Upper lobe of right lung (tissue), 1 donor: ENCODE data around the gene RASGEF1C. TPM values are rescaled to one million over a fixed set of nuclear protein-coding genes. Genes with fewer than 3 reads are reported as not detected.
A peak's percentile ranks its signal among the peaks of the same experiment; 100 is the strongest.

ENCODE experiments used
- ATAC-seq: fragments of 200-7000 bp; cut with Tn5 transposase; one replicate; pipeline ENCODE4 v1.9.1; 2020; ENCODE audit warnings: mild to moderate bottlenecking, moderate library complexity
- DNase-seq: peaks from one replicate; pipeline ENCODE4 v3.0.0-alpha.2; 2020
- H3K27ac ChIP-seq: fragments of 200-600 bp; one replicate; pipeline ENCODE4 v1.8.0; 2022
- H3K27me3 ChIP-seq: fragments of 200-600 bp; one replicate; pipeline ENCODE4 v1.8.0; 2022; ENCODE audit warnings: mild to moderate bottlenecking
- H3K36me3 ChIP-seq: fragments of 200-600 bp; one replicate; pipeline ENCODE4 v1.8.0; 2022
- H3K4me1 ChIP-seq: fragments of 200-600 bp; one replicate; pipeline ENCODE4 v1.8.0; 2022
- H3K4me3 ChIP-seq: fragments of 200-600 bp; one replicate; pipeline ENCODE4 v1.8.0; 2022; ENCODE audit warnings: mild to moderate bottlenecking
- H3K9me3 ChIP-seq: fragments of 200-600 bp; one replicate; pipeline ENCODE4 v1.8.0; 2022
- CTCF ChIP-seq: fragments of 200-600 bp; IDR thresholded peaks from one replicate; pipeline ENCODE4 v1.8.0; 2022; ENCODE audit warnings: antibody characterized with exemption
- intact Hi-C: fragments of 100-400 bp; cut with DNase I; formaldehyde crosslinking; loops from one replicate; pipeline ENCODE4 v1.11.0; 2022
- total RNA-seq: library from RNA; stranded (reverse); fragmentation: NEBNext Ultra II Directional; extraction: Animal tissue kit (Norgen Biotek cat#: 25700); gene quantifications from one replicate; pipeline ENCODE4 v1.2.1, GENCODE V29; 2021
- donor health status: DM: no; HTN: yes; CAD: no; lungs with severe emphysema.

RASGEF1C gene
- total RNA-seq, 1 donor from 2014 or later: not detected

DNA sequence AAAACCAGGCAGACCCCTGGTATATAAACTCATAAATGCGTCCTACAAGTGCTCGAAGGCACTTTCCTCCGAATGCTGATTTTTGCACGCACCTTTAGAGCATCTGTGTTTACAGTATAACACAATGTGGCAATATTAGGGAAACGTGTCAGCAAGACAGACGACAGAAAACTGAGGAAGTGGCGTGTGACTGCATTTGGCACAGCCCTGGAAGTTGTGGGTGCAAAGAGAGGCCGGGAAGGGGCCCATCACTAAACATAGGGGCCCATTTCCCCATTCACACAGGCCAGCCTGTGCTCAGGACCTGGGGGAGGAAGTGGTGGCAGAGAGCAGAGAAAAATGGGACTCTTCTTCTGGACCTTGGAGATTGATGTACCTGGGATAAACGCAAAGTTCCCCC is 48.2 kb downstream of the RASGEF1C start:
- ATAC-seq (peak; percentile 87), DNase-seq (no peak)
- TF ChIP-seq CTCF: no peak
- H3K27me3 ChIP-seq: peaks cover 6% of the 10 kb centered on the region
- intact Hi-C loops: no loop called here
- no peaks in the 10 kb centered on the region for H3K9me3 ChIP-seq
- H3K36me3 ChIP-seq: no peaks in the 10 kb centered on the region
- H3K4me1 ChIP-seq: no peaks in the 10 kb centered on the region
- H3K27ac ChIP-seq: no peak overlapping the region
- H3K4me3 ChIP-seq: no peak overlapping the region

DNA sequence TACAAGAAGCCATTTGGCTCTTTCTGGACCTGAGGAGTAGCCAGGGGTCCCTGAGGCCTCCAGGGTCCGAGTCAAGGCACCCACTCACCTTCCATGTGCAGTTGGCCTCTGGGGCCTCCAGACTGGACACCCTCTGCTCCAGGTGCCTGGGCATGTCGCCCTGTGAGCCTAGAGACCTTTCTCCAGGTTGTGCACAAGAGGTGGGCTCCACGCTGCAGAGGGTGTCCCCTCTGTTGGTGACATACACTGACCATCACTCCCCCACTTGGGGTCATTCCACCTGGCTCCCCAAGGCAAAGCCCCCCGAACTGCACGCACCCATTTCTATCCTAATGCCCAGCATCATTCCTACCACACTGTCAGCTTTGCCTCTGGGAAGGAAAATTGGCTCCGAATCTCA is 48.8 kb downstream of the RASGEF1C start:
- Histone ChIP-seq H3K9me3 (no peaks in the 10 kb centered on the region), H3K27me3 (peaks cover 6% of the 10 kb centered on the region), H3K4me1 (no peaks in the 10 kb centered on the region), H3K4me3 (no peak overlapping the region), H3K36me3 (no peaks in the 10 kb centered on the region), H3K27ac (no peak overlapping the region)
- ATAC-seq (no peak), DNase-seq (no peak)
- no peak for TF ChIP-seq CTCF
- intact Hi-C loops: no loop called here

DNA sequence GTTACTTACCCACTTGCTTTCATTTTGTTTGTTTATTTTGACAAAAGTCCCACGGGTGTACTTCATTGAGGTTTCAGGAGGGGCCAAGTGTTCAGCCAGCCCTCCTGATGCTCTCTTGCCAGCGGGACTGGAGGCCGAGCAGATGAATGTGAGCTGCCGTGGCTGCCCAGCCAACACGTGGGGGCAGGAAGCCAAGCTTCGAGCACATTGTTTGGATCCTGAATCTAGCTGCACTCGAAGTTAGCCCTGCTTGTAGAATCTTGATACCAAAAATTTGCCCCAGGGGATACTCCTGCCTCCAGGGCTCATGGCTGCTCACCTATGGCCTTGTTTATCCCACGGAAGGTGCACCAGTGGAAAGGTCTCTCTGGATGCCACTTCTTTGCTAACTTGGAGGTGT is 49.3 kb downstream of the RASGEF1C start:
- Histone ChIP-seq H3K9me3 (no peaks in the 10 kb centered on the region), H3K4me3 (no peak overlapping the region), H3K27me3 (peaks cover 6% of the 10 kb centered on the region), H3K4me1 (no peaks in the 10 kb centered on the region), H3K27ac (no peak overlapping the region), H3K36me3 (no peaks in the 10 kb centered on the region)
- ATAC-seq (no peak), DNase-seq (no peak)
- intact Hi-C loops: no loop called here
- no peak for TF ChIP-seq CTCF

- ATAC-seq (no peak), DNase-seq (no peak)
- Histone ChIP-seq H3K36me3 (no peaks in the 10 kb centered on the region), H3K4me1 (no peaks in the 10 kb centered on the region), H3K27ac (no peak overlapping the region), H3K27me3 (peaks cover 6% of the 10 kb centered on the region), H3K9me3 (no peaks in the 10 kb centered on the region), H3K4me3 (no peak overlapping the region)
- intact Hi-C loops: no loop called here
- no peak for TF ChIP-seq CTCF
Observed at GRCh38 chr5:180157866-180158265, 51.1 kb downstream of the RASGEF1C start.

DNA sequence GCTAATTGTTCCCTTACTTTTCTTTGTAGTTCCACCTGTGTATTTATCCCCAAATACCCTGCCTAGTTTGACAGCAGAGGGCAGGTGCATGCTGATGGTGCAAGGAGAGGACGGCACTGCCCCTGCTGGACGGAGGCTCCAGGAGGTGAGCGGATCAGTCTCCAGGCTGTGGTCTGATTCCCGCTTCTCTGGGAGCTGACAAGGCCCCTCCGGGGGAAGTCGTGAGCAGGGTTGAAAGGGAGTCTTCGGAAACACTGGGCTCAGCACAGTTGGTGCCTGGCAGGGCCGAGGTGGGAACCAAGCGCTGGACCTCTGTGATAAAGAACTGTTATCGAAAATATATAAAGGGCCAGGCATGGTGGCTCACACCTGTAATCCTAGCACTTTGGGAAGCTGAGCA is 52.9 kb downstream of the RASGEF1C start:
- Histone ChIP-seq H3K36me3 (no peaks in the 10 kb centered on the region), H3K4me3 (no peak overlapping the region), H3K27me3 (no peaks in the 10 kb centered on the region), H3K27ac (no peak overlapping the region), H3K9me3 (no peaks in the 10 kb centered on the region), H3K4me1 (no peaks in the 10 kb centered on the region)
- ATAC-seq: no peak
- DNase-seq: peak; percentile 43
- no peak for TF ChIP-seq CTCF
- intact Hi-C loops: no loop called here

GRCh38 chr5:180155365-180155926 is 53.6 kb downstream of the RASGEF1C start:
- Histone ChIP-seq H3K36me3 (no peaks in the 10 kb centered on the region), H3K9me3 (no peaks in the 10 kb centered on the region), H3K4me1 (no peaks in the 10 kb centered on the region), H3K4me3 (no peak overlapping the region), H3K27ac (no peak overlapping the region), H3K27me3 (no peaks in the 10 kb centered on the region)
- TF ChIP-seq CTCF: no peak
- DNase-seq (no peak), ATAC-seq (no peak)
- intact Hi-C loops: no loop called here
